ENCODE data around the gene CRISPLD2. TPM values are rescaled to one million over a fixed set of nuclear protein-coding genes. Genes with fewer than 3 reads are reported as not detected.

CRISPLD2 gene
- total RNA-seq, 1 donor from 2014 or later, result not detected

DNA sequence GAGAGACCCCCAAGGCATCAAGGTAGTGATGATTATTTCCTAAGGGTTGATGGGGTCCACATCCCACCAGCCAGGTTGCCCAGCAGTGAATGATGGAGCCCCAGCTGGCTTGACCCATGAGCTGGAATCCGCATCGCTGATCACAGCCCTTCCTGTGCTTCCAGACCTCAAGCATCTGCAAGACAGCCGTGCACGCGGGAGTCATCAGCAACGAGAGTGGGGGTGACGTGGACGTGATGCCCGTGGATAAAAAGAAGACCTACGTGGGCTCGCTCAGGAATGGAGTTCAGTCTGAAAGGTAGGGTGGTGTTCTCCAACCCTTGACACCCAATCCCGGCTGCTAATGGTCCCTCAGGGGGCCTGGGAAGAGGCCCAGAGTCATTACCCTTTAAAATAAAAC lies 69.3 kb downstream of the CRISPLD2 start:
- Mint-ChIP-seq H3K4me3 (no peak overlapping the region), H3K4me1 (peaks cover 2% of the 10 kb centered on the region), H3K27ac (no peak overlapping the region), H3K27me3 (peaks cover 29% of the 10 kb centered on the region), H3K9me3 (peaks cover 2% of the 10 kb centered on the region), H3K36me3 (ENCODE audit: low read depth) (no peaks in the 10 kb centered on the region)
- CTCF ChIA-PET, result no interaction called here
- POLR2A ChIA-PET, result no interaction called here
- DNase-seq (no peak), ATAC-seq (ENCODE audit: low read depth) (no peak)
- TF ChIP-seq, protein P1, sequence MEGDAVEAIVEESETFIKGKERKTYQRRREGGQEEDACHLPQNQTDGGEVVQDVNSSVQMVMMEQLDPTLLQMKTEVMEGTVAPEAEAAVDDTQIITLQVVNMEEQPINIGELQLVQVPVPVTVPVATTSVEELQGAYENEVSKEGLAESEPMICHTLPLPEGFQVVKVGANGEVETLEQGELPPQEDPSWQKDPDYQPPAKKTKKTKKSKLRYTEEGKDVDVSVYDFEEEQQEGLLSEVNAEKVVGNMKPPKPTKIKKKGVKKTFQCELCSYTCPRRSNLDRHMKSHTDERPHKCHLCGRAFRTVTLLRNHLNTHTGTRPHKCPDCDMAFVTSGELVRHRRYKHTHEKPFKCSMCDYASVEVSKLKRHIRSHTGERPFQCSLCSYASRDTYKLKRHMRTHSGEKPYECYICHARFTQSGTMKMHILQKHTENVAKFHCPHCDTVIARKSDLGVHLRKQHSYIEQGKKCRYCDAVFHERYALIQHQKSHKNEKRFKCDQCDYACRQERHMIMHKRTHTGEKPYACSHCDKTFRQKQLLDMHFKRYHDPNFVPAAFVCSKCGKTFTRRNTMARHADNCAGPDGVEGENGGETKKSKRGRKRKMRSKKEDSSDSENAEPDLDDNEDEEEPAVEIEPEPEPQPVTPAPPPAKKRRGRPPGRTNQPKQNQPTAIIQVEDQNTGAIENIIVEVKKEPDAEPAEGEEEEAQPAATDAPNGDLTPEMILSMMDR (IDR thresholded peaks at IDR 0.05), result no peak
- intact Hi-C loops (cut with micrococcal nuclease), result no loop called here

- no peaks in the 10 kb centered on the region for H3K36me3 Mint-ChIP-seq (ENCODE audit: low read depth)
- H3K9me3 Mint-ChIP-seq, result peaks cover 6% of the 10 kb centered on the region
- POLR2A ChIA-PET, result no interaction called here
- peaks cover 24% of the 10 kb centered on the region for H3K27me3 Mint-ChIP-seq
- TF ChIP-seq, protein P1 (IDR thresholded peaks at IDR 0.05), result no peak
- intact Hi-C loops (cut with micrococcal nuclease), result no loop called here
- no peak for DNase-seq
- ATAC-seq (ENCODE audit: low read depth), result no peak
- H3K4me1 Mint-ChIP-seq, result no peaks in the 10 kb centered on the region
- H3K27ac Mint-ChIP-seq, result no peak overlapping the region
- CTCF ChIA-PET, result no interaction called here
- H3K4me3 Mint-ChIP-seq, result no peak overlapping the region
Measured at GRCh38 chr16:84890427-84890826, 70.6 kb downstream of the CRISPLD2 start.

DNA sequence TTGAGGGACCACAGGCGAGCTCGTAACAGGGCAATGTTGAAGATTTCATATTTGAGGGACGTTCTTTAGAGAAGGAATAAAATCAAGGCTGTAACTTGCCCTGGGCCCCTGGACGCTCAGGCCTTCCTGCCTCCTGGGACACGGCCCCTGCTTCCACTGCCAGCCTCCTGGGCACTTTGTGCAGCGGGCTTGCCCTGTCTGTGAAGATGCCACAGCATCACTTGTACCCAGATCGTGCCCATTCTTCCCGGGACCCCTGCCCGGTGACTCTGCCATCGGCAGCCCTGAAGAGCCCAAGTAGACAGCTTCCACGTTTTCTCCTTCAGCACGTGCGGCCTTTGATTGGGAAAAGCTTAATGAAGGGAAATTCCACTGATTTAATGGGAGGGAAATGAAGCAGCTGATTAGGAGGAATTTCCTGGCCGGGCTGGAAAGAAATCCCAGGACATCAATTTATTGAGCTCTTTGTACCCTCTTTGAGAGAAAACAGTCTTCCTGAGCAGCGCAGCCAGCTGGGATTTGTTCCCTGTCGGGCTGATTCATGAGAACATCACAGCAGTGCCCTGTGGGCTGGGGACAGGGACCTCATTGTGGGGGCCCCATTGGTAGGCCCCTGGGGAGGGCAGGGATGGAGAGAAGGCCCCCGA lies 71.5 kb downstream of the CRISPLD2 start:
- Mint-ChIP-seq H3K36me3 (ENCODE audit: low read depth) (no peaks in the 10 kb centered on the region), H3K9me3 (peaks cover 6% of the 10 kb centered on the region), H3K4me1 (no peaks in the 10 kb centered on the region), H3K27me3 (peaks cover 21% of the 10 kb centered on the region), H3K27ac (no peak overlapping the region), H3K4me3 (no peak overlapping the region)
- ChIA-PET CTCF (no interaction called here), POLR2A (no interaction called here)
- ATAC-seq (ENCODE audit: low read depth) (no peak), DNase-seq (no peak)
- TF ChIP-seq, protein P1 (IDR thresholded peaks at IDR 0.05), result no peak
- intact Hi-C loops (cut with micrococcal nuclease), result no loop called here

- no peaks in the 10 kb centered on the region for H3K4me1 Mint-ChIP-seq
Measured at GRCh38 chr16:84892097-84892496, 72.3 kb downstream of the CRISPLD2 start.

GRCh38 chr16:84893467-84893848 lies 73.7 kb downstream of the CRISPLD2 start:
- Mint-ChIP-seq H3K9me3 (peaks cover 6% of the 10 kb centered on the region), H3K27me3 (peaks cover 11% of the 10 kb centered on the region), H3K36me3 (ENCODE audit: low read depth) (no peaks in the 10 kb centered on the region), H3K27ac (no peak overlapping the region), H3K4me1 (no peaks in the 10 kb centered on the region), H3K4me3 (no peak overlapping the region)
- CTCF ChIA-PET, result interaction anchor here (0.6 kb wide), 1 partner anchor 31 kb away, joined by 3 read pairs; no protein-coding TSS in a partner anchor
- TF ChIP-seq, protein P1 (IDR thresholded peaks at IDR 0.05), result no peak
- ATAC-seq (ENCODE audit: low read depth) (no peak), DNase-seq (no peak)
- POLR2A ChIA-PET, result no interaction called here
- intact Hi-C loops (cut with micrococcal nuclease), result no loop called here

More at GRCh38 chr16:84892097-84892496, 72.3 kb downstream of the CRISPLD2 start:
- CTCF ChIA-PET, result no interaction called here
- no peak overlapping the region for H3K27ac Mint-ChIP-seq
- H3K4me3 Mint-ChIP-seq, result no peak overlapping the region
- no peak for DNase-seq
- no peak for ATAC-seq (ENCODE audit: low read depth)
- intact Hi-C loops (cut with micrococcal nuclease), result no loop called here
- H3K27me3 Mint-ChIP-seq, result peaks cover 17% of the 10 kb centered on the region
- POLR2A ChIA-PET, result no interaction called here
- H3K9me3 Mint-ChIP-seq, result peaks cover 6% of the 10 kb centered on the region
- TF ChIP-seq, protein P1 (IDR thresholded peaks at IDR 0.05), result no peak
- no peaks in the 10 kb centered on the region for H3K36me3 Mint-ChIP-seq (ENCODE audit: low read depth)

Data from activated B cell treated with CpG ODN at 0.5 μM for 24 hours (primary cell).